GM19043 (cell line): ENCODE results near the gene SLC45A1.

Source experiments
- ATAC-seq: cut with Tn5 transposase; IDR thresholded peaks from one replicate; pipeline ENCODE4 v1.9.1; 2021; ENCODE audit warnings: low read depth; ENCODE audit not compliant: unreplicated experiment

SLC45A1 gene

GRCh38 chr1:8382051-8382505 is 64.2 kb downstream of the SLC45A1 start:
- no peak for ATAC-seq

- ATAC-seq, result no peak
Measured at GRCh38 chr1:8382608-8383505, 64.9 kb downstream of the SLC45A1 start.

DNA sequence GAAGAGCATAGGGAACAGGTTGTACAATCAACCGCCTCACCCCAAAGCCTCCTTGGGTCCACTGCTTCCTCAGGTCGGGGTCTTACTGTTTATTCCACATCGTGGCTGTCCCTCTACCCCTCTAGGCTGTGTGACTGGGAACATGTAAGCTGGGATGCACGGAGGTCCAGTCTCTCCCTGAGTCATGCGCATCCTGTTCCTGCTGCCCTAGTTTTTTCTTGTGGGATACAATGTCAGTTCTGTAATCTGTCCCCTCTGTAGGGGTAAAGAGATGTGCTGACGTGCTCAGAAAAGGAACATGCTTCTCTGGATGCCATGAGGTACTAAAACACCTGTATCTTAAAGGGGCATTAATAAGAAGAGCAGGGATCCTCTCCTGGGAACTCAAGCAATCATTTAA is 66.2 kb downstream of the SLC45A1 start:
- ATAC-seq, result no peak

DNA sequence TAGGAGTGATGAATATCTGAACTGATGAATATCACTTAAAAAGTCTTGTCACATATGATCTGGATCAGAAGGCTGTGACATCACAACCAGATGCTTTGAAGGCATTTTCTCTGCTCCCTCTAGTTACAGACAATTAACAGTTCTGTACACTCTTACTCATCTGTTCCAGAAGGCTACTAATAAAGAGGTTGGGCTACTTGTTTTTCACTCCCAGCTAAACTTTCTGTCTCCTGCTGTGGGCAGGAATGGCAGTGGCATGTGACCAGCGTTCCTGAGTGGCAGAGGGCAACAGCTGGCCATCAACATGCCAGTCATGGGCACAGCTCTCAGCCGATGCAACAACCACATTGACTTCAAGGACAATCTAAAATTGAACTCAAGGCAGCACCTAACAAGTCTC is 66.7 kb downstream of the SLC45A1 start:
- ATAC-seq, result no peak

DNA sequence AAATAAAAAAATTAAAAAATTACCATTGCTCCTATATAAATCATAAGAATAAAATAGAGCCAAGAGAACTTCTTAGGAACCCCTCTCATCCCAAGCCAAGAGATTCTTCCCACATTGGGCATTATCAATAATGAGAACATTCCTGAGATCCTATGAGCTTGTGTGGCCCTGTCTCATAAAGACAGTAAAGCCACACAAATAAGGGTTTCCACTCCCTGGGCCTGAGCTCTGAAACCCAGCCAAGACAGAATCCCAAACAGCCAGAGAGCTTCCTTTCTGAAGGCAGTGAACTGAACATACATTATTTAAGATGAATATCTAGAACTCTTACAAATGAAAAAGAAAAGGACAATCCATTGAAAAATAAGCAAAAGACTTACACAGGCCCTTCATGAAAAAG is 68.3 kb downstream of the SLC45A1 start:
- ATAC-seq, result no peak

DNA sequence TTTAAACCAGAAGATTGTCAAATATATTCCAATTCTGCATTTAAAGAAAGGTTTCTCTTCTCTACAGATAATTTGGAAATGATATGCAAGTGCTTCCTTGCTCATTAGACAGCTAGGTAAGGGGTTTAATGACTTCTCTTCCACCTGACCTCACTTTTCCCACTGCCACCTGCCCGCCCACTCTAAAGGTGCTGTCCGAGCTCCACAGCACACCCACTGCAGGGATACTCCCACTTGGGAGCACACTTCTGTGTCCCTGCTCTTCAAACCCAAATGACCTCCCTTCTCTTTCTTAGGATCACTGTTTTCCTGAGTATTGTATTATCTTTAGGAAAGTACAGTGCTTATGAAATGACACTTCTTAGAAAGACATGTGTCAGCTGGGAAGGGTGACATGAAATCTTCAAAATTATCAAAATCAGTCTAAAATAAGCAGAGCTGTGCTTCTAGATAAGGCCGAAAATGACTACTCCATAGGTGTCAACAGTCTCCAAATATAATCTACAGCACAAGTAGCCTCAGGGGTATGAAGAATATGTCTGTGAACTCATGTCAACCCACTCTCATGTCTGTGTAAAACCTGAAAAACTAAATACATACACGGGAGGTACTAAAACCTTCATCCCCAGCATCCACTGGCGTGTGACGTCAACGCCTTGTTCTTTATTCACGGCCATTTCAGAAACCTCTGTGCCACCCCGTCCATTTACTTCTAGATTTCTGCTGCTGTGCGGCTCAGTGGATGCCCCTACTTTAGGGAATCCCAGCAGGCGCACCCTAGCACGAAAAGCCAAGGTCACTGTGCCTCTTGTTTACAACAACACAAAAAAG is 71.0 kb downstream of the SLC45A1 start:
- no peak for ATAC-seq

DNA sequence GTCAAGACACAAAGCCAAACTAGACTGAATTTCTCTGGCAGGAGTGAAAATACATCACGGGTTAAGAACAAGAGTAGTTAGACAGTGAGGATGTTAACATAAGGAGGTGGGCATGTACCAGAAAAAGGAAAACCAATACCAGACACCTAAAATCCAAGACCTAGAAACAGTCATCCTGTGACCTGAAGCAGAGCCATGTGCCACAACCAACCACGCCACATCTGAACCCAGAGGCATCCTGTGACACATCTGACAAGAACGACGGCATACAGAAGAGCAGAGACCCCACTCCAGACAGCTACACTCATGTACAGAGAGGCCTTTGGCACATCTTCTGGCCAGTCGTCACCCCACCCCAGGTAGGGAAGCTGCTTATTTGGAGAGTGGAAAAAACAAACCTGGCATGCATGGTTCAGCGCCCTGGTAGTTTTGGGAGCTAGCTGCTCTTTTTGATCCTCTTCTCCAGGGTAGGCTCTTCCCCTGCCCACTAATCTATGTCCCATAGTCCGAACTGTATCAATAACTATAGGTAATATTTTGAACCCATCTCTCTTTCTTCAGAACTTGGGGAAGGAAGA is 72.1 kb downstream of the SLC45A1 start:
- no peak for ATAC-seq

- ATAC-seq, result no peak
Measured at GRCh38 chr1:8390707-8391106, 72.8 kb downstream of the SLC45A1 start.

- ATAC-seq, result no peak
Measured at GRCh38 chr1:8392522-8392921, 74.6 kb downstream of the SLC45A1 start.
